AG04450 (cell line): ENCODE results near the gene EPB42. TPM values are rescaled to one million over a fixed set of nuclear protein-coding genes. Genes with fewer than 3 reads are reported as not detected.
"Not testable (repeated sequence)": the region's sequence is repeated elsewhere in the genome, so short reads cannot be mapped to it uniquely, and the experiment has no call there.

Experiments used
- CTCF ChIA-PET: fragments of 300-600, 350-600 bp; formaldehyde crosslinking; extraction: SDS; loops from one replicate; lab custom pipeline; 2022; ENCODE audit warnings: antibody characterized with exemption, inconsistent platforms; lab: Charles Lee
- POLR2A ChIA-PET: fragments of 350-600 bp; formaldehyde crosslinking; extraction: SDS; loops from one replicate; lab custom pipeline; 2021; ENCODE audit warnings: antibody characterized with exemption, inconsistent platforms; lab: Yijun Ruan, JAX
- DNase-seq: peaks from one replicate; pipeline ENCODE4 v3.0.0-alpha.2; 2011; ENCODE audit warnings: low read depth, low spot score
- H3K27ac ChIP-seq: one replicate; pipeline ENCODE4 v1.5.1; 2012; ENCODE audit warnings: low read depth, low read length, control low read depth
- H3K27me3 ChIP-seq: one replicate; pipeline ENCODE4 v1.6.0; 2012; ENCODE audit warnings: low read length; ENCODE audit not compliant: control insufficient read depth, insufficient read depth
- H3K4me3 ChIP-seq: 2 replicates; pipeline ENCODE4 v1.5.1; 2011; ENCODE audit warnings: mild to moderate bottlenecking, low read depth, low read length, control low read depth
- H3K9me3 ChIP-seq: 2 replicates; pipeline ENCODE4 v1.5.1; 2012; ENCODE audit warnings: low read length; ENCODE audit not compliant: control insufficient read depth, insufficient read depth
- polyA plus RNA-seq: library from polyadenylated mRNA; depleted of rRNA; stranded (reverse); fragments of >200 nt; gene quantifications from 2 replicates; pipeline ENCODE4 v1.2.3, GENCODE V29; 2011
- TF ChIP-seq, protein P1 (sequence below): IDR thresholded peaks from 2 replicates; pipeline ENCODE4 v1.5.1; 2011; ENCODE audit warnings: low read depth, low read length, control low read depth, inconsistent platforms

Gene EPB42
- polyA plus RNA-seq, 1 experiment: not detected

DNA sequence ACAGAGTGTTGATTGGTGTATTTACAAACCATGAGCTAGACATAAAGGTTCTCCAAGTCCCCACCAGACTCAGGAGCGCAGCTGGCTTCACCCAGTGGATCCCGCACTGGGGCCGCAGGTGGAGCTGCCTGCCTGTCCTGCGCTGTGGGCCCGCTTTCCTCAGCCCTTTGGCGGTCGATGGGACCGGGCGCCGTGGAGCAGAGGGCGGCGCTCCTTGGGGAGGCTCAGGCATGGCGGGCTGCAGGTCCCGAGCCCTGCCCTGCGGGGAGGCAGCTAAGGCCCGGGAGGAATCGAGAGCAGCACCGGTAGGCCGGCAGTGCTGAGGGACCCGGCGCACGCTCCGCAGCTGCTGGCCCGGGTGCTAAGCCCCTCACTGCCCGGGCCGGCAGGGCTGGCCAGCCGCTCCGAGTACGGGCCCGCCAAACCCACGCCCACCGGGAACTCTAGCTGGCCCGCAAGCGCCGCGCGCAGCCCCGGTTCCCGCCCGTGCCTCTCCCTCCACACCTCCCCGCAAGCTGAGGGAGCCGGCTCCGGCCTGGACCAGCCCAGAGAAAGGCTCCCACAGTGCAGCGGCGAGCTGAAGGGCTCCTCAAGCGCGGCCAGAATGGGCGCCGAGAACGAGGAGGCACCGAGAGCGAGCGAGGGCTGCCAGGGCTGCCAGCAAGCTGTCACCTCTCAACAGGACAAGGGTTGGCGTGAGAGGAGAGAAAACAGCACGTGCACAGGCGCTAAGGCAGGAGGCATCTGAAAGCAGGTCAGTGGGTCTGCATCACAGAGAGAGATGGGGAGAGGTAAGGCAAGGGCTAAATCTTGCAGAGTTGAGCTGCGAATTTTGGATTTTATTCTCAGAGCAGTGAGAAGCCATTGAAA is 5.9 kb upstream of the EPB42 start:
- Histone ChIP-seq H3K4me3 (no peak overlapping the region), H3K27me3 (peaks cover 10% of the 10 kb centered on the region), H3K27ac (no peak overlapping the region), H3K9me3 (no peaks in the 10 kb centered on the region; the same call in 1 of the 2 replicates)
- CTCF ChIA-PET: interaction anchor here (0.9 to 4.5 kb wide), 14 partner anchors 8 to 176 kb away, joined by 3 to 160 read pairs (median 6); partner anchors contain the start of gene TGM5
- TF ChIP-seq, protein P1, sequence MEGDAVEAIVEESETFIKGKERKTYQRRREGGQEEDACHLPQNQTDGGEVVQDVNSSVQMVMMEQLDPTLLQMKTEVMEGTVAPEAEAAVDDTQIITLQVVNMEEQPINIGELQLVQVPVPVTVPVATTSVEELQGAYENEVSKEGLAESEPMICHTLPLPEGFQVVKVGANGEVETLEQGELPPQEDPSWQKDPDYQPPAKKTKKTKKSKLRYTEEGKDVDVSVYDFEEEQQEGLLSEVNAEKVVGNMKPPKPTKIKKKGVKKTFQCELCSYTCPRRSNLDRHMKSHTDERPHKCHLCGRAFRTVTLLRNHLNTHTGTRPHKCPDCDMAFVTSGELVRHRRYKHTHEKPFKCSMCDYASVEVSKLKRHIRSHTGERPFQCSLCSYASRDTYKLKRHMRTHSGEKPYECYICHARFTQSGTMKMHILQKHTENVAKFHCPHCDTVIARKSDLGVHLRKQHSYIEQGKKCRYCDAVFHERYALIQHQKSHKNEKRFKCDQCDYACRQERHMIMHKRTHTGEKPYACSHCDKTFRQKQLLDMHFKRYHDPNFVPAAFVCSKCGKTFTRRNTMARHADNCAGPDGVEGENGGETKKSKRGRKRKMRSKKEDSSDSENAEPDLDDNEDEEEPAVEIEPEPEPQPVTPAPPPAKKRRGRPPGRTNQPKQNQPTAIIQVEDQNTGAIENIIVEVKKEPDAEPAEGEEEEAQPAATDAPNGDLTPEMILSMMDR: no peak
- no peak for DNase-seq
- POLR2A ChIA-PET: no interaction called here

DNA sequence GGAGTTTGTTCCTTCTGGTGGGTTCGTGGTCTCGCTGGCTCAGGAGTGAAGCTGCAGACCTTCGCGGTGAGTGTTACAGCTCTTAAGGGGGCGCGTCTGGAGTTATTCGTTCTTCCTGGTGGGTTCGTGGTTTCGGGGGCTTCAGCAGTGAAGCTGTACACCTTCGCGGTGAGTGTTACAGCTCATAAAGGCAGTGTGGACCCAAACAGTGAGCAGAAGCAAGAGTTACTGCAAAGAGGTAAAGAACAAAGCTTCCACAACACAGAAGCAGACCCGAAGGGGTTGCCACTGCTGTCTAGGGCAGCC is 5.1 kb upstream of the EPB42 start:
- H3K27ac ChIP-seq, DNase-seq, H3K4me3 ChIP-seq, H3K9me3 ChIP-seq: not testable (repeated sequence)
- H3K27me3 ChIP-seq: peaks cover 15% of the 10 kb centered on the region
- CTCF ChIA-PET: interaction anchor here (0.7 to 4.5 kb wide), 24 partner anchors 9 to 175 kb away, joined by 3 to 160 read pairs (median 5); partner anchors contain the start of genes TGM5 and TGM7
- POLR2A ChIA-PET: interaction anchor here (1.0 kb wide), 1 partner anchor 60 kb away, joined by 4 read pairs; no protein-coding TSS in a partner anchor

DNA sequence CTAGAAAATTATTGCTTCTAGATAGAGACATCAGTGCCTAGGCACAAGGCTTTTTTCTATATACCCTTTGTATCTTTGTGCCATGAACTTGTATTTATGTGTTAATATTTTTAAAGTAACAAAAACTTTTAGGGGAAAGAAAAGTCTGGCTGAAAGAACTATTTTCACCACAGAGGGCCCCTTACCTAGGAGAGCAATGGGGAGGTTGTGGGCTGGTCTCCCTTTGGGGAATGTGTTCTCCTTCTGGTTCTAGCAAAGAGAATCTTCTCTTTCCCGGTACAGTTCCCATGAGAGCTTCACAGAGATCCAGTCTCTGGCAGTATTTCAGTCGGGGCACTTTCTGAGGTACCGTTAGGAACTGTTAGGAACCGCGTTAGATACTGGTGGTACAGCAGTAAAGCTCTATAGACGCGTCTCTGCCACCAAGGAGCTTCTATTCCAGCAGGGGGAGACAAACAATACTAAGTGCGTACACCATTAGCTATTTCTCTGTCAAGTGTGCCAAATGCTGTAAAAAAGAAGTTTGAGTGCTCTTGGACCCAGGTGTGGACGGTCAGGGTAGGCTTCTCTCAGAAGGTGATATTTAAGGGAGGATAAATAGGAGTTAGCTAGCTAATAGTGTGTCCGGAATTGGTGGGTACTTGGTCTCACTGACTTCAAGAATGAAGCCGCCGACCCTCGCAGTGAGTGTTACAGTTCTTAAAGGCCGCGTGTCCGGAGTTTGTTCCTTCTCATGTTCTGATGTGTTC is 4.6 kb upstream of the EPB42 start:
- ChIA-PET CTCF (interaction anchor here (0.6 to 4.5 kb wide), 28 partner anchors 9 to 202 kb away, joined by 3 to 160 read pairs (median 4); partner anchors contain the start of genes TGM5 and TGM7), POLR2A (interaction anchor here (1.0 kb wide), 1 partner anchor 60 kb away, joined by 4 read pairs; no protein-coding TSS in a partner anchor)

DNA sequence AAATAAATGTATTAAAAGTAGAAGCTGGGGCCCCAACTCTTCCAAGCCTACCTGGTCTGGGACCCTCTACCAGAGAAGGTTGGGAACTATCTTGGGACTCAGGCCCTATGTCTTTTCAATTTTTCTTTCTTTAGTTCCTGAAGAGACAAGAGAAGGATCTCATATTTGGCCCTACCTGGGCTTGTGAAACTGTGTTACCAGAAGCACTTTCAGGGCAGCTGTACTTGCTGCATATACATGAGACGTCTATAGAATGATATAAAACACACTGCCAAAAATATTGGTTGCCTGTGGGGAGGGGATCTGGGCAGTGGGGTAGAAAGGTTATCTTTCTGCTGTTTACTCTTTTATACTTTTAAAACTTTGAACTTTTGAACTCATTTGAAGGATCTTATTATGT is 604 bp upstream of the EPB42 start:
- ChIA-PET CTCF (interaction anchor here (0.6 kb wide), 1 partner anchor 17 kb away, joined by 3 read pairs; no protein-coding TSS in a partner anchor), POLR2A (no interaction called here)
- Histone ChIP-seq H3K9me3 (no peaks in the 10 kb centered on the region; the same call in 1 of the 2 replicates), H3K27ac (no peak overlapping the region), H3K27me3 (peaks cover 15% of the 10 kb centered on the region), H3K4me3 (no peak overlapping the region)
- DNase-seq: no peak
- TF ChIP-seq, protein P1: no peak

More for the DNA sequence above, 4.6 kb upstream of the EPB42 start:
- no peak overlapping the region for H3K27ac ChIP-seq
- H3K27me3 ChIP-seq: peaks cover 15% of the 10 kb centered on the region
- no peaks in the 10 kb centered on the region; the same call in 1 of the 2 replicates for H3K9me3 ChIP-seq
- DNase-seq: peak; percentile 11
- TF ChIP-seq, protein P1: peak; percentile 83
- no peak overlapping the region for H3K4me3 ChIP-seq
